Neural cell (in vitro differentiated cells): ENCODE measurements around the gene TBL1X.

Experiments
- CTCF ChIP-seq: fragments of 450-650 bp; IDR thresholded peaks from 2 replicates; pipeline ENCODE4 v1.5.1; 2014; ENCODE audit warnings: antibody characterized with exemption, mild to moderate bottlenecking, moderate library complexity; ENCODE audit not compliant: poor library complexity, severe bottlenecking
- EZH2 ChIP-seq: fragments of 200-600, 300-800 bp; shearing (Covaris generic), sonication (generic); IDR thresholded peaks from 2 replicates; pipeline ENCODE4 v1.6.1; 2014; ENCODE audit warnings: antibody characterized with exemption, low read length, borderline replicate concordance, mild to moderate bottlenecking; ENCODE audit not compliant: insufficient read depth, poor library complexity, severe bottlenecking
- POLR2AphosphoS5 ChIP-seq: IDR thresholded peaks from 2 replicates; pipeline ENCODE4 v1.6.1; 2012
- RAD21 ChIP-seq: fragments of 450-650 bp; conservative IDR thresholded peaks from 2 replicates; pipeline ENCODE4 v1.6.1; 2014; ENCODE audit warnings: antibody characterized with exemption, mild to moderate bottlenecking, moderate library complexity
- TAF1 ChIP-seq: IDR thresholded peaks from 2 replicates; pipeline ENCODE4 v1.6.1; 2012; ENCODE audit warnings: low read depth
- TF ChIP-seq, protein P1 (sequence below): IDR thresholded peaks from 2 replicates; pipeline ENCODE4 v1.6.1; 2012; ENCODE audit warnings: borderline replicate concordance

GRCh38 chrX:9687899-9688298 is 223.0 kb downstream of the TBL1X start:
- no peak for TF ChIP-seq CTCF
- no peak for TF ChIP-seq POLR2AphosphoS5
- TF ChIP-seq TAF1: no peak
- no peak for TF ChIP-seq EZH2
- no peak for TF ChIP-seq RAD21
- TF ChIP-seq, protein P1, sequence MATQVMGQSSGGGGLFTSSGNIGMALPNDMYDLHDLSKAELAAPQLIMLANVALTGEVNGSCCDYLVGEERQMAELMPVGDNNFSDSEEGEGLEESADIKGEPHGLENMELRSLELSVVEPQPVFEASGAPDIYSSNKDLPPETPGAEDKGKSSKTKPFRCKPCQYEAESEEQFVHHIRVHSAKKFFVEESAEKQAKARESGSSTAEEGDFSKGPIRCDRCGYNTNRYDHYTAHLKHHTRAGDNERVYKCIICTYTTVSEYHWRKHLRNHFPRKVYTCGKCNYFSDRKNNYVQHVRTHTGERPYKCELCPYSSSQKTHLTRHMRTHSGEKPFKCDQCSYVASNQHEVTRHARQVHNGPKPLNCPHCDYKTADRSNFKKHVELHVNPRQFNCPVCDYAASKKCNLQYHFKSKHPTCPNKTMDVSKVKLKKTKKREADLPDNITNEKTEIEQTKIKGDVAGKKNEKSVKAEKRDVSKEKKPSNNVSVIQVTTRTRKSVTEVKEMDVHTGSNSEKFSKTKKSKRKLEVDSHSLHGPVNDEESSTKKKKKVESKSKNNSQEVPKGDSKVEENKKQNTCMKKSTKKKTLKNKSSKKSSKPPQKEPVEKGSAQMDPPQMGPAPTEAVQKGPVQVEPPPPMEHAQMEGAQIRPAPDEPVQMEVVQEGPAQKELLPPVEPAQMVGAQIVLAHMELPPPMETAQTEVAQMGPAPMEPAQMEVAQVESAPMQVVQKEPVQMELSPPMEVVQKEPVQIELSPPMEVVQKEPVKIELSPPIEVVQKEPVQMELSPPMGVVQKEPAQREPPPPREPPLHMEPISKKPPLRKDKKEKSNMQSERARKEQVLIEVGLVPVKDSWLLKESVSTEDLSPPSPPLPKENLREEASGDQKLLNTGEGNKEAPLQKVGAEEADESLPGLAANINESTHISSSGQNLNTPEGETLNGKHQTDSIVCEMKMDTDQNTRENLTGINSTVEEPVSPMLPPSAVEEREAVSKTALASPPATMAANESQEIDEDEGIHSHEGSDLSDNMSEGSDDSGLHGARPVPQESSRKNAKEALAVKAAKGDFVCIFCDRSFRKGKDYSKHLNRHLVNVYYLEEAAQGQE: no peak
